Measurements from ENCODE around the gene MSH3. TPM values are rescaled to one million over a fixed set of nuclear protein-coding genes. Genes with fewer than 3 reads are reported as not detected.

MSH3 gene
- total RNA-seq, 1 donor from 2014 or later = 10.4 TPM

DNA sequence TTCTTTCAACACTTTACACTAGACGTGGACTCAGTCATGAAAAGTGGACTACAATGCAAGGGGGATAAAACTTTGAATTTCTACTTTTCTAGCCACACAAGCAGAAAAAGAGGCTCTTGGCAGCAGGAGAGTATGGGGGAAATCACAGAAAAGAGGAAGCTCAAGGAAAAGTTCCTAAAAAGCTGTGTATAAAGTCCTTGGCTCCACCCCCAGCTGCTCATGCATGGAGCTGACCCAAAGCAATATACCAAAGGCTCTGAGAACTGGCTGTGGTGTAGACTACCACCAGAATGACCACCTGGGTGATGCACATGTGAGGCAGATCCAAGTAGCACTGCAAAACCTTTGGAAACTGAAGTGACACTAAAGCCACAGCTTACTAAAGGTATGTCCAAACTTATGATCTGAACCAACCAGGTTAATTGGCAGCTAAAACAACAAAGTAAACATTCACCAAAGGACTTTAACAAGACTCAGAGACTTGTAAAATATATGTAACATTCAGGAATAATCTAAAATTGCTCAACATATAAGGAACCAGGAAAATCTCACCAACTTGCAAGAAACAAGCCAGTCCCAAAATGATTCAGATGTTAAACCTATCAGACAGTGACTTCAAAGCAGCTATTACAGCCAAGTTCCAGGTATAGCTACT is 250.2 kb downstream of the MSH3 start:
- intact Hi-C loops (cut with DNase I) = no loop called here
- no peak for ATAC-seq
- no peak for DNase-seq (ENCODE audit: missing footprints)

DNA sequence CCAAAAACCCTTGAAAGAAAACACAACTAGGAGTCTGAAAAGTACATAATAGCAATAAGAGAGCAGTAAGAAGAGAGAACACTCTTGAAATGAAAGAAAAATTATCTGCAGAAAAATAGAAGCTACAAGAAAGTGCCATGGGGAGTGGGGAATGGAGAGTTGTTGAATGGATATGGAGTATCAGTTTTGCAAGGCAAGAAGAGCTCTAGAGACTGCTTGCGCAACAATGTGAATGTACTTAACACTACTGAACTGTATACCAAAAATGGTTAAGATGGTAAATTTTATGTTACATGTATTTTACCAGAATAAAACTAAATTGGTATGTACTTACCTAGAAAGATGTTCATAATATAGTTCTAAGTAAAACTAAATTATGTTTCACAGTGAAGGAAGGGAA is 251.0 kb downstream of the MSH3 start:
- intact Hi-C loops (cut with DNase I) = no loop called here
- no peak for ATAC-seq

DNA sequence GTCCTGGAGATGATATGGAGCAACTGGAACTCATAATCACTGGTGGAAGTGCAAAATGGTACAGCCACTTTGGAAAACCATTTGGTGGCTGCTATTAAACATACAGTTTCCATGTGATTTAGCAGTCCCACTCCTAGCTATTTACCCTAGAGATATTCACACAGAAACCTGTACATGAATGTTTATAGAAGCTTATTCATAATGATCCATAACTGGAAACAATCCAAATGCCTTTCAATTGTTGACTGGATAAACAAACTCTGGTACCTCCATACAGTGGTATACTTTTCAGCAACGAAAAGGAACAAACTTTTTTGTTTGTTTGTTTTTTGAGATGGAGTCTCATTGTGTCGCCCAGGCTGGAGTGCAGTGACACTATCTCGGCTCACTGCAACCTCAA is 258.0 kb downstream of the MSH3 start:
- DNase-seq (ENCODE audit: missing footprints) (no peak), ATAC-seq (no peak)
- intact Hi-C loops (cut with DNase I) = no loop called here

More for the DNA sequence above, 251.0 kb downstream of the MSH3 start:
- DNase-seq (ENCODE audit: missing footprints) = no peak

DNA sequence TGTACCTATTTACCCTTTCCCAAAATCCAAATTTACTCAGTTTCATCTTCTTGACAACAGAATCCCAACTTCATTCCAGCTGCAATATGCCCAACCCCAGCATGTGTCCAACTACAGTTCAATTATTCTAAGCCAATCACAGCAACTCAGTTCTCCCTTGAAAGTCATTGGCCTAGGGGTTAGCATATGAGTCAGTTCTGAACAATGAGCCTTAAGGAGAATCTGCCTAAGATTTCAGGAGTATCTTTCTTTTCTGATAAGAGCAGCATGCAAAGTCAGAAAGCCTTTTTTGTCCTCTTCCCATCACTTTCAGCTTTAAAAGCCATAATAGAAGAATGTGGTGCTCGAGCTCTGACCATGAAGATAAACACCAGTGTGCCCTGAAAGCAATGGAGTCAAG is 261.3 kb downstream of the MSH3 start:
- intact Hi-C loops (cut with DNase I) = no loop called here
- DNase-seq (ENCODE audit: missing footprints) = no peak
- ATAC-seq = no peak

DNA sequence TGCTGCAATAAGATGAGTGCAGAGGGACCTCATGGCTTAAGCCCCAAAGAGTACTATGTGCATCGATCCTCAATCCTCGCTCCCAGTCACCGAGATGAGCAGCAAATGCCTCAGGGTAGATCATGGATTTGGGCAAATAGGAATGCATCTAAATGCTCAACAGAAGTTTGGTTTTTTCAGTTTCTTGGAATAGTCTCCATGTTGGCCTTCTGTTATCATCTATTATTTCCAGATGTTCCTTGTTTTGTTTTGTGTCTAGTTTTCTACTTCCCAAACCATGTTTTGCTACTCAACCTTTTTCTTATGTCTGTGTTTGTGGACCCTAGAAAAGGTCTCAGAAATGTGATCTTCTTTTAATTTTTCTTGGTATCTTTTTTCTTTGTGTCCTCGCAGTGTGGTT is 262.2 kb downstream of the MSH3 start:
- ATAC-seq (no peak), DNase-seq (ENCODE audit: missing footprints) (no peak)
- intact Hi-C loops (cut with DNase I) = no loop called here

DNA sequence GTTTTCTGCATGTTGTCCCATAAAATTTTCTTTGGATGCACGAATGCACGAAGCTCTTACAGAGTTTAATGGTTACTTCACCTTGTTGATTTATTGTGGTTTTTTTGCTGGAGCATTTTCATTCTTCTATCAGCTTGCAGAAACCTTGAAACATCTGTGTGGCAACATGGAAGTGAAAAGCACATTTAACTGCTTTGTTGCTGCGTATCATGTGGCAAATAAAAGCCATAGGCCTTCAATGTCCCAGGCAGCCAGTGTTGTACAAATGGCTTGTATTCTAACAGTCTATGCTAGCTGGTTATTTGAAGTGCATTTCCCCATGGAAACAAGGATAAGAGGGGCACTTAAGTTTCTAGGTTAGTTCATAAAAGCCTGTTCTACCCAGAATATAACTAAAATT is 263.2 kb downstream of the MSH3 start:
- DNase-seq (ENCODE audit: missing footprints) = no peak
- intact Hi-C loops (cut with DNase I) = no loop called here
- ATAC-seq = no peak

DNA sequence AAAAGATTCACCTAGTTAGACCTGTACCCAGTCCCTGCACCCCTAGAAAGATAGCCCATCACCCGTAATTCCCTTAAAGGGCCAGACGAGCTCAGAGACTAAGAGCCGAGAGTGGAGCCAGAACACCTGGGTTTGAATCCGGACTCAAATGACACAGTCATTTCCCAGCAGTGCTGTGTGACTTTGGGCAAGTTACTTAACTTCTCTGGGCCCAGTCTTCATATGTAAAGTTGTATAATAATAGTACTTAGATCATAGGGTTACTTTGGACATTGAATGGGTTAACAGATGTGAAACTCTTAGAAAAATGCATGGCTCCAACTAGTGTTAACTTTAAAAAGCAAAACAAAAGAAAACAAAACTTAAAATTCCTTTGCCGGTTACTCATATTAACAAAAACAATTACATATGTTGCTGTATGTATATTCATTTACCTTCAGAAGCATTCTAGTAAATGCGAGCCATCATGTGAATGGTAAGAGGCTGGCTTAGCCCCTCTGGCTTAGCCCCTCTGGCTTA is 265.3 kb downstream of the MSH3 start:
- ATAC-seq (no peak), DNase-seq (ENCODE audit: missing footprints) (no peak)
- intact Hi-C loops (cut with DNase I) = no loop called here

DNA sequence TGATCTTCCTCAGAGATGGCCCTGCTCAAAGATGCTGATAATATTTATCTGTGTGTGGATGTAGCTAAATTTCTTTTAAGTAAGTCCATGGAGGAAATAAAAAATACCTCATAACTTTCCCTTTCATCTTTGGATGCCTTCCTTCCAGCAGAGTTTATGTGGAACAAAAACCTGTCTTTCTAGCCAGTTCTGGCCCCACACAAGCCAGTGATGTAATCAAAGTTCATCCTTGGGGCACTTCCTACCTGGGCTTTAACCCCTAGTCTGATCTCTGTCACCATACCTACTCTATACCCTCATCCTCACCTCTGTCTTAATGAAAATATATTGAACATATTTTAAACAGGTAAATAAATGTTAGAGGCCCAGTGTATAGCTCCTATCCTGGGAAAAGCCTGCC is 265.9 kb downstream of the MSH3 start:
- intact Hi-C loops (cut with DNase I) = no loop called here
- ATAC-seq (no peak), DNase-seq (ENCODE audit: missing footprints) (no peak)

DNA sequence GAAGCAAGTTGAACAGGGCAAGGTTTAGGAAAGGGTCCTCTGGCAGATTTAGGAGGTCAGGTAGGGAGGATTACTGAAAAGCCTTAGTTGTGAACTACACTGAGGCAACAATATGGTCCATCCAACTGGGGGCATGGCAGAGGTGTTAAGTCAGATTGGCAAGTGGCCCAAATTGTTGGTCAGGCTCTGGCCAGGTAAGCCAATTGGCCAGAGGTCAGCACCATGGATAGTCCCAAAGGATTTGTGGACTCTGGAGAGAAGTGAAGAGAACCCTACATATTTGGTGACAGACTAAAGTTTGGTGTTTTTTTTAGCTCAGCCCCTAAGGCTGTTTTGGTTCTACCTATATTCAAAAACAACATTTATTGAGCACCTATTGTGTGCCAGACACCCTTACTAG is 266.6 kb downstream of the MSH3 start:
- intact Hi-C loops (cut with DNase I) = no loop called here
- ATAC-seq (no peak), DNase-seq (ENCODE audit: missing footprints) (no peak)

DNA sequence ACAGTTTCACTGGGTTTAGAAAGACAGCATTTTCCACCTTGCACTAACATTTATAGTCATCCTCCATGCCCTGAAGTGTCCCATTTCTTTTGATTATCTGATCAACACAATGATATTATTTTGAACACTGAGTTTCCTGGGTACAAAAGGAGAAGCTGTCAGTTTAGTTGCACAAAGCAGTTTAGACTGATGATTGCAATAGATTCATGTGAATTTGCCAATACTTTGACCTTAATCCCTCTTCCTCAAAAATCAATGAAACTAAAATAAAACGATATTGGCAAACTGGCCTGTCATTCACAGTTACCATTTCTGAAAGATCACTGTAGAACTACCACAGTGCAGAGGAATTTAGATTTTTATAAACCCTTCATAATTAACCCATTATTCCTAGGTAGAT is 271.5 kb downstream of the MSH3 start:
- intact Hi-C loops (cut with DNase I) = no loop called here
- ATAC-seq (no peak), DNase-seq (ENCODE audit: missing footprints) (no peak)

Other genes with a start within 250 kb of the MSH3 start
- gene ZFYVE16, start 246.6 kb upstream of the MSH3 start, total RNA-seq = 32.8 TPM
- gene FAM151B, start 166.6 kb upstream of the MSH3 start, total RNA-seq = 1.6 TPM
- not detected for gene ANKRD34B, start 84.4 kb upstream of the MSH3 start, total RNA-seq
- gene DHFR, start 331 bp downstream of the MSH3 start, total RNA-seq = 11.1 TPM